Upper lobe of left lung (tissue), 6 donors: ENCODE results near the gene VAV2. TPM values are rescaled to one million over a fixed set of nuclear protein-coding genes. Genes with fewer than 3 reads are reported as not detected.

Source experiments
- ATAC-seq, 2 donors: fragments of 200-7000 bp; cut with Tn5 transposase; one replicate each; pipeline ENCODE4 v1.9.1; 2022; ENCODE audit warnings: mild to moderate bottlenecking in 2 of 2, moderate library complexity in 2 of 2; ENCODE audit not compliant: low FRiP score in 2 of 2
- DNase-seq, 2 donors: peaks; one replicate each; pipeline ENCODE4 v3.0.0-alpha.2; 2019 to 2020
- H3K27ac ChIP-seq, 4 donors: fragments of 200-600 bp; sonication (generic); one replicate each; pipeline ENCODE4 v1.5.1; 2016 to 2019
- H3K27me3 ChIP-seq, 4 donors: fragments of 200-600 bp; sonication (generic); one replicate each; pipeline ENCODE4 v1.5.1; 2017 to 2019
- H3K36me3 ChIP-seq, 4 donors: fragments of 200-600 bp; sonication (generic); one replicate each; pipeline ENCODE4 v1.5.1; 2016 to 2019
- H3K4me1 ChIP-seq, 4 donors: fragments of 200-600 bp; sonication (generic); one replicate each; pipeline ENCODE4 v1.5.1; 2018 to 2019
- H3K4me3 ChIP-seq, 4 donors: fragments of 200-600 bp; sonication (generic); one replicate each; pipeline ENCODE4 v1.5.1; 2017 to 2019; ENCODE audit warnings: mild to moderate bottlenecking in 2 of 4, moderate library complexity in 1 of 4
- H3K9me3 ChIP-seq, 4 donors: fragments of 200-600 bp; sonication (generic); one replicate each; pipeline ENCODE4 v1.5.1; 2018 to 2019
- EP300 ChIP-seq, 4 donors: sonication (generic); formaldehyde crosslinking; IDR thresholded peaks; one replicate each; pipeline ENCODE4 v1.5.1; 2017; ENCODE audit warnings: antibody characterized with exemption in 4 of 4, control low read depth in 2 of 4
- POLR2A ChIP-seq, 4 donors: fragments of 450-650 bp; IDR thresholded peaks; one replicate each; pipeline ENCODE4 v1.5.1; 2016 to 2017; ENCODE audit warnings: antibody characterized with exemption in 4 of 4, mild to moderate bottlenecking in 2 of 4
- POLR2AphosphoS5 ChIP-seq, 2 donors: sonication (generic); formaldehyde crosslinking; IDR thresholded peaks; one replicate each; pipeline ENCODE4 v1.5.1; 2017; ENCODE audit warnings: antibody characterized with exemption in 2 of 2
- WGBS, 2 donors: methylation state at CpG; one replicate each; pipeline ENCODE4 v1.1.5; 2017 to 2018; 5-methylcytosine and 5-hydroxymethylcytosine counted together
- total RNA-seq, 6 donors: library from RNA; depleted of rRNA in 4 of 6; stranded (reverse); fragments of >200 nt in 4 of 6; gene quantifications; one replicate each; pipeline versions ENCODE4 v1.1.0 to v1.2.1, GENCODE V29; 2016 to 2021
- TF ChIP-seq, protein P1 (sequence below), 6 experiments: fragments of 450-650 bp in 4 of 6; fragments of 200-600 bp in 2 of 6; sonication (generic) in 2 of 6; IDR thresholded peaks; one replicate each; pipeline ENCODE4 v1.5.1; 2016 to 2019; ENCODE audit warnings: antibody characterized with exemption in 6 of 6
- donor health status: DM: no; HTN: no; CAD: no; lungs with moderate emphysema.
- donor health status: DM: no; HTN: yes; CAD: no; lungs with severe emphysema.

Gene VAV2
- total RNA-seq, 6 donors from 2014 or later, result 12.0 to 38.8 (median 22.0) TPM

DNA sequence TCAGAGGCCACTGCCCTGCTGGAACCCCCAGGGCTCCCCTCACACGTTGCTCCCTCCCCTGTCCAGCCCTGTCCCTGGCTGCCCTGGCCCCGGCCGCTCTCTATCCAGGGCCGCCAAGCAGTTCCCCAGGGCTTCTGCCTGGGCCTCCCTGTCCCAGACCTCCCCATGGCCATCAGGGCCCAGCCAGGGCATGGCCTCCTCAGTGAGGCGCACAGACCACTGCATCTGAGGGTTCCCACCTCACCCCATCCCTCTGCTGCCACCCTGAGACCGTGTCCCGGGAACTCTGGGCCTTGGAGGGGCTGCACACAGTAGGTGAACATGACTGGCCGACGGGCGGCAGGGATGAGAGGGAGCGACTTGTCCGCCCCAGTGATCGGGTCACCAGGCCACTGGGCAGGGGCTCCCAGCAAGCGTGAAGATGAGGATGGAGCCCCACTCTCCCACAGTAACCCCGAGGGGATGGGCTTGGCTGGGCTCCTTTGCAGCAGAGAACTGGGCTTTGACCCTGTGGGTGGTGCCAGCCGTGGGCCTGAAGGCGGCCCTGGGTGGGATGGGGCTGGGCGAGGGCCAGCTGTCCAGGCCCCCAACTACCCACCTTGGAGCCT, 145.5 kb downstream of the VAV2 start:
- DNase-seq, result no peak
- Histone ChIP-seq H3K9me3 (no peaks in the 10 kb centered on the region), H3K27me3 (no peaks in the 10 kb centered on the region), H3K4me1 (peaks cover 18 to 27% (median 23%) of the 10 kb centered on the region in 4 donors), H3K4me3 (no peak overlapping the region), H3K36me3 (no peaks in the 10 kb centered on the region), H3K27ac (peak overlapping the region; percentile 82 to 92 (median 85))
- WGBS, 2 donors, result 83 to 96% methylated on average over 3 to 11 of the region's 18 CpGs
- TF ChIP-seq EP300 (IDR thresholded peaks at IDR 0.05), result no peak
- TF ChIP-seq, protein P1, sequence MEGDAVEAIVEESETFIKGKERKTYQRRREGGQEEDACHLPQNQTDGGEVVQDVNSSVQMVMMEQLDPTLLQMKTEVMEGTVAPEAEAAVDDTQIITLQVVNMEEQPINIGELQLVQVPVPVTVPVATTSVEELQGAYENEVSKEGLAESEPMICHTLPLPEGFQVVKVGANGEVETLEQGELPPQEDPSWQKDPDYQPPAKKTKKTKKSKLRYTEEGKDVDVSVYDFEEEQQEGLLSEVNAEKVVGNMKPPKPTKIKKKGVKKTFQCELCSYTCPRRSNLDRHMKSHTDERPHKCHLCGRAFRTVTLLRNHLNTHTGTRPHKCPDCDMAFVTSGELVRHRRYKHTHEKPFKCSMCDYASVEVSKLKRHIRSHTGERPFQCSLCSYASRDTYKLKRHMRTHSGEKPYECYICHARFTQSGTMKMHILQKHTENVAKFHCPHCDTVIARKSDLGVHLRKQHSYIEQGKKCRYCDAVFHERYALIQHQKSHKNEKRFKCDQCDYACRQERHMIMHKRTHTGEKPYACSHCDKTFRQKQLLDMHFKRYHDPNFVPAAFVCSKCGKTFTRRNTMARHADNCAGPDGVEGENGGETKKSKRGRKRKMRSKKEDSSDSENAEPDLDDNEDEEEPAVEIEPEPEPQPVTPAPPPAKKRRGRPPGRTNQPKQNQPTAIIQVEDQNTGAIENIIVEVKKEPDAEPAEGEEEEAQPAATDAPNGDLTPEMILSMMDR (IDR thresholded peaks at IDR 0.05), result no peak
- TF ChIP-seq POLR2A (IDR thresholded peaks at IDR 0.05), result no peak
- TF ChIP-seq POLR2AphosphoS5 (IDR thresholded peaks at IDR 0.05), result no peak
- no peak for ATAC-seq

DNA sequence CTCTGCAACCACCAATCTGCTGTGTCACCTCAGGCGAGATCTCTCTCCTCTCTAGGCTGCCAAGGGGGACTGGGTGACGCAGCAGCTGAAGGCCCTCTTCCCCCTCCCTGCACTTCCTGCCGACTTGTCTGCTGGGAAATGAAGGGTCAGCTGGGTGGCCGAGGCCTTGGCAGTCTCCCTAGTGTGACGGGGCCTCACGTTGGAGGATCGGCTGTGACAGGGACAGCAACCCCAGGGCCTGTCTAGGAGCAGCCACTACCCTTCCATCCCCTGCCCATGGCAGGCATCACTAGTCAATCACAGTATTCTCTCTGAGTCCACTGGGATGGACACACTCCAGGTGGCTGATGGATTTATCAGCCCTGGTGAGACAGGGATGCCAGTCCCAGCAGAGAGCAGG, 146.7 kb downstream of the VAV2 start:
- Histone ChIP-seq H3K4me3 (peak overlapping the region in 3 of 4 donors; percentile 24 to 41 (median 35)), H3K27ac (peak overlapping the region; percentile 82 to 92 (median 85)), H3K27me3 (no peaks in the 10 kb centered on the region), H3K36me3 (no peaks in the 10 kb centered on the region), H3K4me1 (peaks cover 18 to 27% (median 23%) of the 10 kb centered on the region in 4 donors), H3K9me3 (no peaks in the 10 kb centered on the region)
- peak; percentile 77 to 82 for ATAC-seq
- WGBS, 2 donors, result 14 to 37% methylated on average over 2 to 7 of the region's 7 CpGs
- DNase-seq, result peak in 1 of 2 donors; percentile 79
- TF ChIP-seq EP300 (IDR thresholded peaks at IDR 0.05) (peak in 2 of 4 donors; percentile 67 to 84), POLR2AphosphoS5 (IDR thresholded peaks at IDR 0.05) (peak; percentile 89 to 97), POLR2A (IDR thresholded peaks at IDR 0.05) (peak in 1 of 4 donors; percentile 71)
- TF ChIP-seq, protein P1 (IDR thresholded peaks at IDR 0.05), result no peak

DNA sequence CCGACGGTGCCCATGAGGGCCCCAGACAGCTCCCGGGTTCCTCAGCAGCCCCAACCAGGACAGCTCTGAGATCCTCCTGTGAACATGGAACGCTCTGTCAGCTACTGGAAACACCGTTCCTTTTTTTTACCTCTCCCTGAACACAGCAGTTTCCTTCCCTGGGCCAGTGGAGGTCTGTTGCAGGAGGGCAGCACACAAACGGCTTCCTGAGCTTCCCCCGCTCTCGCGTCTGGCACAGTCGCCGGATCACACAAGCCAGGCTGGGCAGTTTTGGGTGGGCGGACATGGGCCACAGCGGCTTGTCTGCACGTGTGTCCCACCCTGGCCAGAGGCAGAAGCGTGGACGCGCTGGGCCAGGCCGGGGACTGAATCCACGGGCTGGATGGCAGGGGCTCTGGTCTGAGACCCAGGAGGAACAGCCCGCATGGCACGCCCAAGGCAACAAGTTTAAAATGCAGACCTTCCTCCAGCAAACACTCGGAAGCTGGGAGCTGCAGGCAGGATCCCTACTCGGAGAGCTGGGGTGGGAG, 147.2 kb downstream of the VAV2 start:
- peak overlapping the region; percentile 82 to 92 (median 85) for H3K27ac ChIP-seq
- peaks cover 18 to 30% (median 25%) of the 10 kb centered on the region in 4 donors for H3K4me1 ChIP-seq
- H3K4me3 ChIP-seq, result peak overlapping the region in 3 of 4 donors; percentile 24 to 41 (median 35)
- WGBS, 2 donors, result 34 to 39% methylated on average over 10 to 23 of the region's 23 CpGs
- H3K36me3 ChIP-seq, result no peaks in the 10 kb centered on the region
- no peaks in the 10 kb centered on the region for H3K27me3 ChIP-seq
- TF ChIP-seq POLR2A (IDR thresholded peaks at IDR 0.05), result no peak
- TF ChIP-seq POLR2AphosphoS5 (IDR thresholded peaks at IDR 0.05), result no peak
- no peak for TF ChIP-seq EP300 (IDR thresholded peaks at IDR 0.05)
- TF ChIP-seq, protein P1 (IDR thresholded peaks at IDR 0.05), result no peak
- DNase-seq, result no peak
- peak in 1 of 2 donors; percentile 9 for ATAC-seq
- no peaks in the 10 kb centered on the region for H3K9me3 ChIP-seq

DNA sequence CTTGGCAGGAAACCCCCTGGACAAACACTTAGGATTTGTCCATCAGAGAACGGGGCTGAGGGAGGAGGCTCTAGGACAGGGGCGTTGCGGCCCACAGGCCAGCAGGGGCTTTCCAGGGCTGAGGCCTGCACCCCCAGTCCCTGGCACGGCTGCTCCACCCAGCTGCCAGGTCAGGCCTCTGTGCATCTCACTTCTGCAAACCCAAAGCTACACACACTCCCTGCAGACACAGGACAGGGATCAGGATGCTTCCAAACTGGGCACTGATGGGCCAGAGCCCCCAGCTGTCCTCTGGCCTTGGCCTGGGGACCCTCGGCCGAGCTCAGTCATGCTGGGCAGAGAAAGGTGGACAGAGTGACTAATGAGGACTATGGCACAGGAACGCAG, 147.7 kb downstream of the VAV2 start:
- Histone ChIP-seq H3K4me3 (peak overlapping the region in 2 of 4 donors; percentile 24 to 41), H3K27me3 (no peaks in the 10 kb centered on the region), H3K9me3 (no peaks in the 10 kb centered on the region), H3K4me1 (peaks cover 20 to 32% (median 26%) of the 10 kb centered on the region in 4 donors), H3K36me3 (no peaks in the 10 kb centered on the region), H3K27ac (peak overlapping the region; percentile 82 to 92 (median 85))
- TF ChIP-seq POLR2AphosphoS5 (IDR thresholded peaks at IDR 0.05), result no peak
- TF ChIP-seq POLR2A (IDR thresholded peaks at IDR 0.05), result peak in 1 of 4 donors; percentile 39
- whole genome bisulfite sequencing, 2 donors, result 55 to 78% methylated on average over 3 to 7 of the region's 7 CpGs
- no peak for ATAC-seq
- peak in 1 of 2 donors; percentile 72 for DNase-seq

DNA sequence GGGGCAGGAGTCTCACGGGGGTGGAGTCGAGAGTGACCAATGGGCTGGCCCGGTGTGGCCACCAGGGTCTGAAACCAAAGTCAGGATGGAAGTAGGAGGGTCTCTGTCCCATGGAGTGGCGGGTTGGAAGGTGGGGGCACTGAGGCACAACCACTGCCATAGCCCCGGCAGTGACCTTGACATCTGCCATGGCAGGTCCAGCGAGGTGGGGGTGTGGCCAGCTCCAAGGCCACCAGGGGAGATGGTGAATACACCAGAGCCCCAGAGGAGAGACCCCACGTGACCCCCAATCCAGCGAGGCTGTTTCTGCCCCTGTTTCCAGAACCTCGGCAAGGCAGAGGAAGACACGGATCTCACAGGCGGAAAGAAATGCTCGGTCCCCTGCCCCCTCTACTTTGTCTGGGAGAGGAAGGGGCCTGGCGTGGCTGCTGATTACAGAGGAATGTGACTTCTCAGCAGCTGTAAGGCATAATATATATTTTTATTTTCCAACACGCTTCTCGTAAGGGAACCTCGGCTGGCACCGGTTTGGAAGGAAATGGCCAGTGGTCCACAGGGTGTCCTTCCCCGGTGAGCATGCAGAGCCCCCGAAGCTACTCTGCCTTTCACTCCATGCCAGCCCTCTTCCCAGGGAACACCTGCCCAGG, 148.2 kb downstream of the VAV2 start:
- peak overlapping the region; percentile 19 to 92 (median 83) for H3K27ac ChIP-seq
- ATAC-seq, result no peak
- WGBS, 2 donors, result 81 to 86% methylated on average over 15 to 19 of the region's 19 CpGs

More for the DNA sequence above, 148.2 kb downstream of the VAV2 start:
- DNase-seq, result no peak
- no peaks in the 10 kb centered on the region for H3K27me3 ChIP-seq
- peaks cover 20 to 32% (median 26%) of the 10 kb centered on the region in 4 donors for H3K4me1 ChIP-seq
- H3K4me3 ChIP-seq, result no peak overlapping the region
- H3K9me3 ChIP-seq, result no peaks in the 10 kb centered on the region
- no peaks in the 10 kb centered on the region for H3K36me3 ChIP-seq
- TF ChIP-seq EP300 (IDR thresholded peaks at IDR 0.05) (no peak), POLR2AphosphoS5 (IDR thresholded peaks at IDR 0.05) (no peak), POLR2A (IDR thresholded peaks at IDR 0.05) (no peak)
- TF ChIP-seq, protein P1 (IDR thresholded peaks at IDR 0.05), result no peak
